ENCODE data around the gene DLX2. TPM values are rescaled to one million over a fixed set of nuclear protein-coding genes. Genes with fewer than 3 reads are reported as not detected.

Gene DLX2
- total and polyA plus RNA-seq, 2 of the 13 experiments (the other 11 are each of a cell fraction or from before 2014, with no cell fraction given): 0.07 to 0.15 TPM

DNA sequence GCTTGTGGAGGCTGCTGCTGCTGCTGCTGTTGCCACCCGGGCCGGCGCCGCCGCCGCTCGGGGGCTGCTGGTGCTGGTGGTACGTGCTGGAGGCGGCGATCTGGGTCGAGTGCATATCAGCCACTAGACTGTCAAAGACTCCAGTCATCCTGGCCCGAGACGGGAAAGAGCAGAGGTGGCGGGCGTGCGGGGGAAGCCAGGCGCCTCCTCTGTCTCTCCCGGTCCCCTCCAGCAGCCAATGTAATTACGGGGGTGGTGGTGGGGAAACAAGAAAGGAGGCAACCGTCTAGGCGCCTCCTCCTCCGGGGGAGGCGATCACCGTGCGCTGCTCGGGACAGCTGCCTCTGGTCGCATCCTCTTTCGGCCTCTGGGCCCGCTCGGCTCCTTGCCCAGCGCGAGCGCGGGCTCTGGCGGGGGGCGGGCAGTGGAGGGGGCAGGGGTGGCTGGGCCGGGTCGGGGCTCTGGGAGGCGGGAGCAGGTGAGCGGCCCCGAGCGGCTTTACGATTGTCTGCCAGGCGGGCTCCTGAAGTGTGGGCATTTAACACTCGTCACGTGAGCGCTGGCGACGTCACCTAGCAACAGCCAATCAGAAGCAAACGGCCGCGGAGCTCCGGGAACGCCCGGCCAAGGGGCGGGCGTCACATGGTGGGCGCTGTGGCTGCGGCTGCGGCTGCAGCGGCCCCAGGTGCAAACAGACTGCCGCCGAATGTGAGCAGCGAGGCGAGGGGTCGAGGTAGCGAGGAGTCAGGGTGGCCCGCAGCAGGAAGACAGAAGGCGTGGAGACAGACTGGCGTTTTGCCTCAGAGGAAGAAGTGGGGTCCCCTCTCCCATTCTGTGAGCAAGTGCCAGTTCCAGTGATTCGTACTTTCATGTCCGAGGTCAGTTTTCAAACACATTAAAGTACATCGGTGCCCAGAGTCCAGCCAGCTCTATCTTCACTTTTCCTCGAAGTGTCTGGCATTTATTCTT is at the start of gene DLX2 (continued):
- peak; percentile 56; the same call in 1 of the 2 replicates for TF ChIP-seq SMAD3 (CRISPR knock-in tag; IDR thresholded peaks at IDR 0.05)
- peak; percentile 59 for TF ChIP-seq PHF20 (CRISPR knock-in tag; IDR thresholded peaks at IDR 0.05)
- peak; percentile 39; the same call in 1 of the 2 replicates for TF ChIP-seq ZNF205 (CRISPR knock-in tag; IDR thresholded peaks at IDR 0.05)
- TF ChIP-seq PRMT3 (CRISPR knock-in tag; IDR thresholded peaks at IDR 0.05; ENCODE audit: borderline replicate concordance, low read depth): peak; percentile 63
- TF ChIP-seq ZNF30 (CRISPR knock-in tag; IDR thresholded peaks at IDR 0.05): peak; percentile 80; the same call in 1 of the 2 replicates
- TF ChIP-seq HNRNPL (IDR thresholded peaks at IDR 0.05; ENCODE audit: low read depth, low read length): peak; percentile 66; the same call in 1 of the 2 replicates
- no peak for TF ChIP-seq NR2C2 (CRISPR knock-in tag; IDR thresholded peaks at IDR 0.05; ENCODE audit: borderline replicate concordance)
- no peak for TF ChIP-seq ZNF609 (CRISPR knock-in tag; IDR thresholded peaks at IDR 0.05; ENCODE audit: borderline replicate concordance)
- TF ChIP-seq RNF219 (CRISPR knock-in tag; IDR thresholded peaks at IDR 0.05): no peak
- peak; percentile 53 for TF ChIP-seq YY1 (IDR thresholded peaks at IDR 0.05; ENCODE audit: insufficient read depth, insufficient replicate concordance, low read depth, low read length)
- TF ChIP-seq NFIC (IDR thresholded peaks at IDR 0.05; ENCODE audit: low read length): no peak
- no peak for TF ChIP-seq GTF2F1 (IDR thresholded peaks at IDR 0.05; ENCODE audit: low read length)
- TF ChIP-seq TRIM24 (CRISPR knock-in tag; IDR thresholded peaks at IDR 0.05): no peak
- TF ChIP-seq ZFP90 (CRISPR knock-in tag; IDR thresholded peaks at IDR 0.05; ENCODE audit: borderline replicate concordance): peak; percentile 89
- peak; percentile 76; the same call in 1 of the 2 replicates for TF ChIP-seq TEF (CRISPR knock-in tag; IDR thresholded peaks at IDR 0.05)
- peak; percentile 78; the same call in 1 of the 2 replicates for TF ChIP-seq ZNF776 (CRISPR knock-in tag; IDR thresholded peaks at IDR 0.05)
- TF ChIP-seq, protein P1, sequence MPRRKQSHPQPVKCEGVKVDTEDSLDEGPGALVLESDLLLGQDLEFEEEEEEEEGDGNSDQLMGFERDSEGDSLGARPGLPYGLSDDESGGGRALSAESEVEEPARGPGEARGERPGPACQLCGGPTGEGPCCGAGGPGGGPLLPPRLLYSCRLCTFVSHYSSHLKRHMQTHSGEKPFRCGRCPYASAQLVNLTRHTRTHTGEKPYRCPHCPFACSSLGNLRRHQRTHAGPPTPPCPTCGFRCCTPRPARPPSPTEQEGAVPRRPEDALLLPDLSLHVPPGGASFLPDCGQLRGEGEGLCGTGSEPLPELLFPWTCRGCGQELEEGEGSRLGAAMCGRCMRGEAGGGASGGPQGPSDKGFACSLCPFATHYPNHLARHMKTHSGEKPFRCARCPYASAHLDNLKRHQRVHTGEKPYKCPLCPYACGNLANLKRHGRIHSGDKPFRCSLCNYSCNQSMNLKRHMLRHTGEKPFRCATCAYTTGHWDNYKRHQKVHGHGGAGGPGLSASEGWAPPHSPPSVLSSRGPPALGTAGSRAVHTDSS (CRISPR knock-in tag; conservative IDR thresholded peaks at IDR 0.05): no peak
- TF ChIP-seq ZNF761 (CRISPR knock-in tag; conservative IDR thresholded peaks at IDR 0.05): peak; percentile 56; the same call in 1 of the 2 replicates
- no peak for TF ChIP-seq NPAS2 (CRISPR knock-in tag; IDR thresholded peaks at IDR 0.05; ENCODE audit: borderline replicate concordance)
